ENCODE results near the gene ARHGEF3.

The ARHGEF3 gene

DNA sequence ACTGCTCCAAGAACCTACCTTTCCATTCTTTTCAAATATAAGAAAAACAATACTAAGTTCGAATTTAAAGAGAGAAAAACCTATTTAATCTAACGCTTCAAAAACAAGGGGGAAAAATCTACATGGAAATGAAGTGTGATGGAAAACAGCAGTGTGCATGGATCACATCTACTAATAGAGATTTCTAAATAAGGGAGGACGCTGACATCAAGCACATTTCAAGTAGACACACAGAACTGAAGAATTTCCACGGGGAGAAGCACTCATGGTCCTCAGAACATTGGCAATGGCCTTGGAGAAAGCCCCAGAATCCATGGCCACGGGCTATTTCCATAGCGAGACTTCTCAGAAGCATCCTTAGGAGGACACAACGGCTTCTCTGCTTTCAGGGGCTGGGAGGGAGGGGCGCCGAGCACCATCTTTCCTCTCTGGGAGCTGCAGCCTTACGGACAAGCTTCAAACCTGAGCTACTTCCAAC, 119.7 kb downstream of the ARHGEF3 start:
- DNase-seq (ENCODE audit: low read depth in 1 of 2, low spot score in 1 of 2), result no peak
- Histone ChIP-seq H3K27me3 (ENCODE audit: insufficient read depth, poor library complexity, severe bottlenecking) (no peaks in the 10 kb centered on the region), H3K4me3 (replicated peaks; ENCODE audit: insufficient read depth, low read length) (peak overlapping the region; percentile 76), H3K27ac (replicated peaks) (peak overlapping the region; percentile 99)
- TF ChIP-seq, protein P1, sequence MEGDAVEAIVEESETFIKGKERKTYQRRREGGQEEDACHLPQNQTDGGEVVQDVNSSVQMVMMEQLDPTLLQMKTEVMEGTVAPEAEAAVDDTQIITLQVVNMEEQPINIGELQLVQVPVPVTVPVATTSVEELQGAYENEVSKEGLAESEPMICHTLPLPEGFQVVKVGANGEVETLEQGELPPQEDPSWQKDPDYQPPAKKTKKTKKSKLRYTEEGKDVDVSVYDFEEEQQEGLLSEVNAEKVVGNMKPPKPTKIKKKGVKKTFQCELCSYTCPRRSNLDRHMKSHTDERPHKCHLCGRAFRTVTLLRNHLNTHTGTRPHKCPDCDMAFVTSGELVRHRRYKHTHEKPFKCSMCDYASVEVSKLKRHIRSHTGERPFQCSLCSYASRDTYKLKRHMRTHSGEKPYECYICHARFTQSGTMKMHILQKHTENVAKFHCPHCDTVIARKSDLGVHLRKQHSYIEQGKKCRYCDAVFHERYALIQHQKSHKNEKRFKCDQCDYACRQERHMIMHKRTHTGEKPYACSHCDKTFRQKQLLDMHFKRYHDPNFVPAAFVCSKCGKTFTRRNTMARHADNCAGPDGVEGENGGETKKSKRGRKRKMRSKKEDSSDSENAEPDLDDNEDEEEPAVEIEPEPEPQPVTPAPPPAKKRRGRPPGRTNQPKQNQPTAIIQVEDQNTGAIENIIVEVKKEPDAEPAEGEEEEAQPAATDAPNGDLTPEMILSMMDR (IDR thresholded peaks at IDR 0.05; ENCODE audit: insufficient read depth, low read length), result no peak
- no peak for TF ChIP-seq POLR2AphosphoS5 (IDR thresholded peaks at IDR 0.05; ENCODE audit: low read depth)
- no peak for TF ChIP-seq SPI1 (IDR thresholded peaks at IDR 0.05; ENCODE audit: borderline replicate concordance, low read depth)
- no peak for TF ChIP-seq REST (IDR thresholded peaks at IDR 0.05; ENCODE audit: insufficient replicate concordance, low read depth)
- no peak for TF ChIP-seq GABPA (IDR thresholded peaks at IDR 0.05; ENCODE audit: low read depth)

- no peak for DNase-seq (ENCODE audit: low read depth in 1 of 2, low spot score in 1 of 2)
- Histone ChIP-seq H3K4me3 (replicated peaks; ENCODE audit: insufficient read depth, low read length) (no peak overlapping the region), H3K27me3 (ENCODE audit: insufficient read depth, poor library complexity, severe bottlenecking) (no peaks in the 10 kb centered on the region), H3K27ac (replicated peaks) (no peak overlapping the region)
- no peak for TF ChIP-seq GABPA (IDR thresholded peaks at IDR 0.05; ENCODE audit: low read depth)
- TF ChIP-seq REST (IDR thresholded peaks at IDR 0.05; ENCODE audit: insufficient replicate concordance, low read depth), result no peak
- TF ChIP-seq POLR2AphosphoS5 (IDR thresholded peaks at IDR 0.05; ENCODE audit: low read depth), result no peak
- no peak for TF ChIP-seq SPI1 (IDR thresholded peaks at IDR 0.05; ENCODE audit: borderline replicate concordance, low read depth)
- TF ChIP-seq, protein P1 (IDR thresholded peaks at IDR 0.05; ENCODE audit: insufficient read depth, low read length), result no peak
These were observed 121.6 kb downstream of the ARHGEF3 start for GRCh38 chr3:56680054-56680580.
